Right cardiac atrium (tissue), 5 donors: ENCODE measurements around the gene FAM236B. TPM values are rescaled to one million over a fixed set of nuclear protein-coding genes. Genes with fewer than 3 reads are reported as not detected.
"Not testable (repeated sequence)": the region's sequence is repeated elsewhere in the genome, so short reads cannot be mapped to it uniquely, and the experiment has no call there.

Source experiments
- ATAC-seq, 2 donors: fragments of 200-7000 bp; cut with Tn5 transposase; one replicate each; pipeline versions ENCODE4 v1.8.0 to v1.9.1; 2020; ENCODE audit warnings: moderate library complexity in 2 of 2, mild to moderate bottlenecking in 1 of 2
- DNase-seq, 3 donors: peaks; one replicate each; pipeline ENCODE4 v3.0.0-alpha.2; 2020
- H3K27ac ChIP-seq: one replicate; pipeline ENCODE4 v1.5.1; 2013; ENCODE audit warnings: mild to moderate bottlenecking, low read length, control low read depth, moderate library complexity
- H3K27me3 ChIP-seq: one replicate; pipeline ENCODE4 v1.6.1; 2013; ENCODE audit not compliant: control insufficient read depth, insufficient read depth
- H3K4me1 ChIP-seq: one replicate; pipeline ENCODE4 v1.6.1; 2013; ENCODE audit warnings: low read length; ENCODE audit not compliant: control insufficient read depth, insufficient read depth
- H3K4me3 ChIP-seq: one replicate; pipeline ENCODE4 v1.5.1; 2013; ENCODE audit warnings: low read length, control low read depth
- H3K9me3 ChIP-seq: one replicate; pipeline ENCODE4 v1.6.1; 2013; ENCODE audit warnings: low read length; ENCODE audit not compliant: control insufficient read depth
- WGBS: extraction: QIAGEN DNeasy Blood & Tissue Kit; methylation state at CpG from one replicate; pipeline ENCODE4 v1.1.7; 2013; 5-methylcytosine and 5-hydroxymethylcytosine counted together
- intact Hi-C, 4 donors: fragments of 100-400 bp; cut with DNase I; formaldehyde crosslinking; loops; one replicate each; pipeline versions ENCODE4 v1.11.0 to v1.14.0; 2022 to 2023
- polyA plus RNA-seq: library from polyadenylated mRNA; stranded (reverse); fragments of 200-250 nt; gene quantifications from one replicate; pipeline ENCODE4 v1.2.3, GENCODE V29; 2013
- total RNA-seq, 4 donors: library from RNA; stranded (reverse); fragmentation: NEBNext Ultra II Directional; extraction: Animal tissue kit (Norgen Biotek cat#: 25700); gene quantifications; one replicate each; pipeline ENCODE4 v1.2.1, GENCODE V29; 2021
- donor health status: healthy with polysubstance abuse.
- donor health status: DM: no; HTN: yes; CAD: no.
- donor health status: DM: no; HTN: no; CAD: no.
- donor health status: DM: no; HTN: yes; CAD: no; lungs with severe emphysema.
- donor health status: DM: yes; HTN: yes; CAD: no.

The FAM236B gene
- total and polyA plus RNA-seq, 5 donors, result not detected

- H3K9me3 ChIP-seq, DNase-seq, ATAC-seq, H3K4me3 ChIP-seq, H3K4me1 ChIP-seq, H3K27ac ChIP-seq, intact Hi-C loops, H3K27me3 ChIP-seq: not testable (repeated sequence)
- WGBS, result no CpG with 5 or more reads among the region's 3 CpGs
Observed at GRCh38 chrX:72748545-72748944, 33.9 kb downstream of the FAM236B start.

GRCh38 chrX:72745546-72745945 is 36.9 kb downstream of the FAM236B start:
- ATAC-seq, H3K9me3 ChIP-seq, H3K4me3 ChIP-seq, H3K4me1 ChIP-seq, DNase-seq, intact Hi-C loops, H3K27ac ChIP-seq, H3K27me3 ChIP-seq: not testable (repeated sequence)
- WGBS, result no CpG with 5 or more reads among the region's 7 CpGs

- ATAC-seq, result no peak
- Histone ChIP-seq H3K27me3 (no peaks in the 10 kb centered on the region), H3K4me1 (no peaks in the 10 kb centered on the region), H3K9me3 (no peaks in the 10 kb centered on the region), H3K4me3 (no peak overlapping the region), H3K27ac (no peak overlapping the region)
- WGBS, result 78% methylated on average over 1 of the region's 1 CpG
- intact Hi-C loops, result no loop called here
- DNase-seq, result no peak
Observed at GRCh38 chrX:72735561-72735960, 46.9 kb downstream of the FAM236B start.

- H3K4me3 ChIP-seq, H3K4me1 ChIP-seq, intact Hi-C loops, ATAC-seq, DNase-seq, H3K9me3 ChIP-seq, H3K27me3 ChIP-seq, H3K27ac ChIP-seq: not testable (repeated sequence)
- 49% methylated on average over 8 of the region's 8 CpGs for WGBS
Observed at GRCh38 chrX:72733636-72734035, 48.8 kb downstream of the FAM236B start.

Other genes starting within 250 kb of the FAM236B start
- 10 to 100 TPM; 15.5 to 21.1 (median 19.2) TPM for gene HDAC8, start 209.8 kb downstream of the FAM236B start, total RNA-seq
- gene HDAC8, start 209.8 kb downstream of the FAM236B start, polyA plus RNA-seq, result 19.3 TPM
- gene PHKA1, start 68.4 kb downstream of the FAM236B start, total RNA-seq, result 10 to 100 TPM in 3 of 4 donors, 1 to 10 TPM in 1; 9.9 to 12.2 (median 11.5) TPM
- 4.4 TPM for gene PHKA1, start 68.4 kb downstream of the FAM236B start, polyA plus RNA-seq
- not detected for gene DMRTC1B, start 5.8 kb downstream of the FAM236B start, total RNA-seq
- gene DMRTC1B, start 5.8 kb downstream of the FAM236B start, polyA plus RNA-seq, result 0.14 TPM
- gene FAM236D, start 25.6 kb upstream of the FAM236B start, total RNA-seq, result not detected
- not detected for gene FAM236D, start 25.6 kb upstream of the FAM236B start, polyA plus RNA-seq
- not detected for gene FAM236C, start 130.0 kb upstream of the FAM236B start, total RNA-seq
- not detected for gene FAM236C, start 130.0 kb upstream of the FAM236B start, polyA plus RNA-seq
- not detected for gene FAM236A, start 155.5 kb upstream of the FAM236B start, total RNA-seq
- gene FAM236A, start 155.5 kb upstream of the FAM236B start, polyA plus RNA-seq, result not detected
- gene DMRTC1, start 161.2 kb upstream of the FAM236B start, total RNA-seq, result under 1 TPM in 1 of 4 donors, not detected in 3; 0.26 TPM
- gene DMRTC1, start 161.2 kb upstream of the FAM236B start, polyA plus RNA-seq, result not detected
- gene PABPC1L2B, start 220.3 kb upstream of the FAM236B start, total RNA-seq, result not detected
- not detected for gene PABPC1L2B, start 220.3 kb upstream of the FAM236B start, polyA plus RNA-seq